H9 (cell line): Measurements from ENCODE around the gene PPM1H. TPM values are rescaled to one million over a fixed set of nuclear protein-coding genes. Genes with fewer than 3 reads are reported as not detected.

ENCODE experiments used
- DNase-seq: peaks from one replicate; pipeline ENCODE4 v3.0.0-alpha.2; 2017
- H2AFZ ChIP-seq: one replicate; pipeline ENCODE4 v1.6.1; 2013; ENCODE audit warnings: mild to moderate bottlenecking, low read length, control low read depth, moderate library complexity
- H2AK5ac ChIP-seq: 2 replicates; pipeline ENCODE4 v1.6.1; 2013; ENCODE audit warnings: low read length, control low read depth, mixed read lengths; ENCODE audit not compliant: insufficient read length
- H2BK120ac ChIP-seq: one replicate; pipeline ENCODE4 v1.6.1; 2013; ENCODE audit warnings: low read depth, mild to moderate bottlenecking, low read length, control low read depth, inconsistent platforms; ENCODE audit not compliant: poor library complexity, severe bottlenecking
- H2BK12ac ChIP-seq: 2 replicates; pipeline ENCODE4 v1.6.1; 2013; ENCODE audit warnings: low read length, control low read depth, mixed read lengths, low read depth; ENCODE audit not compliant: insufficient read length
- H2BK15ac ChIP-seq: 2 replicates; pipeline ENCODE4 v1.6.1; 2013; ENCODE audit warnings: low read depth, low read length, control low read depth
- H2BK20ac ChIP-seq: one replicate; pipeline ENCODE4 v1.6.1; 2013; ENCODE audit warnings: low read depth, mild to moderate bottlenecking, low read length, control low read depth, inconsistent platforms; ENCODE audit not compliant: poor library complexity, severe bottlenecking
- H2BK5ac ChIP-seq: 2 replicates; pipeline ENCODE4 v1.6.1; 2013; ENCODE audit warnings: low read length, control low read depth, mixed read lengths; ENCODE audit not compliant: insufficient read length
- H3K14ac ChIP-seq: 2 replicates; pipeline ENCODE4 v1.6.1; 2013; ENCODE audit warnings: low read length, control low read depth; ENCODE audit not compliant: insufficient read depth
- H3K18ac ChIP-seq: 2 replicates; pipeline ENCODE4 v1.6.1; 2013; ENCODE audit warnings: low read depth, mild to moderate bottlenecking, mixed read lengths, low read length, control low read depth; ENCODE audit not compliant: insufficient read length
- H3K23ac ChIP-seq: 2 replicates; pipeline ENCODE4 v1.6.1; 2013; ENCODE audit warnings: low read length, control low read depth, mixed read lengths, low read depth; ENCODE audit not compliant: insufficient read length
- H3K23me2 ChIP-seq: 2 replicates; pipeline ENCODE4 v1.6.1; 2013; ENCODE audit warnings: low read depth, mild to moderate bottlenecking, mixed read lengths, low read length, control low read depth; ENCODE audit not compliant: insufficient read length, poor library complexity, severe bottlenecking
- H3K27ac ChIP-seq: 2 replicates; pipeline ENCODE4 v1.5.1; 2013; ENCODE audit warnings: low read length, control low read depth, mixed read lengths, low read depth; ENCODE audit not compliant: insufficient read length
- H3K27me3 ChIP-seq: 2 replicates; pipeline ENCODE4 v1.6.1; 2013; ENCODE audit warnings: low read length, control low read depth, inconsistent platforms; ENCODE audit not compliant: insufficient read depth
- H3K4ac ChIP-seq: 2 replicates; pipeline ENCODE4 v1.6.1; 2013; ENCODE audit warnings: low read depth, mild to moderate bottlenecking, control low read depth, inconsistent platforms, low read length, moderate library complexity
- H3K4me1 ChIP-seq: 2 replicates; pipeline ENCODE4 v1.6.1; 2013; ENCODE audit warnings: low read length, control low read depth, inconsistent platforms; ENCODE audit not compliant: insufficient read depth
- H3K4me2 ChIP-seq: 2 replicates; pipeline ENCODE4 v1.6.1; 2013; ENCODE audit warnings: low read length, control low read depth, mixed read lengths; ENCODE audit not compliant: insufficient read length, insufficient read depth
- H3K56ac ChIP-seq: 2 replicates; pipeline ENCODE4 v1.6.1; 2013; ENCODE audit warnings: low read depth, mild to moderate bottlenecking, mixed read lengths, low read length, control low read depth; ENCODE audit not compliant: insufficient read length
- H3K79me1 ChIP-seq: 2 replicates; pipeline ENCODE4 v1.6.1; 2013; ENCODE audit warnings: low read depth, mild to moderate bottlenecking, moderate library complexity, low read length, control low read depth, inconsistent platforms; ENCODE audit not compliant: insufficient read depth, poor library complexity, severe bottlenecking
- H3K79me2 ChIP-seq: 2 replicates; pipeline ENCODE4 v1.6.1; 2013; ENCODE audit warnings: low read length, control low read depth, inconsistent platforms; ENCODE audit not compliant: insufficient read depth
- H3K9ac ChIP-seq: 2 replicates; pipeline ENCODE4 v1.6.1; 2013; ENCODE audit warnings: low read length, control low read depth, mixed read lengths; ENCODE audit not compliant: insufficient read length; ENCODE audit errors: extremely low read depth
- H3K9me3 ChIP-seq: one replicate; pipeline ENCODE4 v1.6.1; 2013; ENCODE audit warnings: low read depth, low read length, inconsistent platforms; ENCODE audit not compliant: control insufficient read depth
- H3T11ph ChIP-seq: one replicate; pipeline ENCODE4 v1.6.1; 2013; ENCODE audit warnings: mild to moderate bottlenecking, low read length, control low read depth, inconsistent platforms
- H4K20me1 ChIP-seq: one replicate; pipeline ENCODE4 v1.6.1; 2013; ENCODE audit not compliant: control insufficient read depth, insufficient read length, insufficient read depth
- H4K5ac ChIP-seq: 2 replicates; pipeline ENCODE4 v1.6.1; 2013; ENCODE audit warnings: low read depth, mild to moderate bottlenecking, mixed read lengths, low read length, control low read depth; ENCODE audit not compliant: insufficient read length
- H4K8ac ChIP-seq: replicated peaks from 2 replicates; pipeline ENCODE4 v1.6.1; 2013; ENCODE audit warnings: low read length, control low read depth, mixed read lengths, low read depth; ENCODE audit not compliant: insufficient read length
- H4K91ac ChIP-seq: 2 replicates; pipeline ENCODE4 v1.6.1; 2013; ENCODE audit warnings: low read depth, mild to moderate bottlenecking, moderate library complexity, mixed read lengths, low read length, control low read depth; ENCODE audit not compliant: insufficient read length
- H3K27ac Mint-ChIP-seq, 3 experiments: 2 replicates in 2 of 3; 3 replicates in 1 of 3; pipeline ENCODE4 v1.8.0; 2020 to 2021; ENCODE audit warnings: mixed read lengths in 3 of 3, mild to moderate bottlenecking in 1 of 3, moderate library complexity in 1 of 3
- H3K27me3 Mint-ChIP-seq: 2 replicates; pipeline ENCODE4 v1.8.0; 2021; ENCODE audit warnings: low read depth, mild to moderate bottlenecking, moderate library complexity, mixed read lengths
- H3K36me3 Mint-ChIP-seq, 3 experiments: 2 replicates in 2 of 3; 3 replicates in 1 of 3; pipeline ENCODE4 v1.8.0; 2020 to 2021; ENCODE audit warnings: low read depth in 3 of 3, mixed read lengths in 3 of 3; ENCODE audit not compliant: insufficient read depth in 1 of 3
- H3K4me1 Mint-ChIP-seq, 2 experiments: 2 replicates each; pipeline ENCODE4 v1.8.0; 2020; ENCODE audit warnings: mixed read lengths in 2 of 2
- H3K4me3 Mint-ChIP-seq, 2 experiments: 2 replicates in 1 of 2; 3 replicates in 1 of 2; pipeline ENCODE4 v1.8.0; 2020 to 2021; ENCODE audit warnings: mild to moderate bottlenecking in 2 of 2, mixed read lengths in 2 of 2, moderate library complexity in 1 of 2
- H3K9me3 Mint-ChIP-seq, 2 experiments: 2 replicates in 1 of 2; 3 replicates in 1 of 2; pipeline ENCODE4 v1.8.0; 2020; ENCODE audit warnings: mild to moderate bottlenecking in 2 of 2, mixed read lengths in 2 of 2, moderate library complexity in 1 of 2
- CTCF ChIP-seq: fragments of 200-600 bp; sonication (generic); conservative IDR thresholded peaks from 3 replicates; pipeline ENCODE4 v1.8.0; 2021; ENCODE audit warnings: antibody characterized with exemption, mild to moderate bottlenecking
- WGBS: extraction: QIAGEN DNeasy Blood & Tissue Kit; methylation state at CpG from one replicate; pipeline ENCODE4 v1.1.7; 2013; ENCODE audit warnings: missing lambda C conversion rate, low lambda C conversion rate, mixed read lengths; ENCODE audit not compliant: insufficient read length; ENCODE audit errors: extremely low coverage; 5-methylcytosine and 5-hydroxymethylcytosine counted together
- total RNA-seq: library from RNA; stranded (reverse); gene quantifications from 2 replicates; pipeline ENCODE4 v1.2.1, GENCODE V29; 2021

PPM1H gene
- total RNA-seq, 1 experiment from 2014 or later = 22.1 TPM

GRCh38 chr12:62848418-62848817 lies 86.5 kb downstream of the PPM1H start:
- Histone ChIP-seq H2AFZ (no peak overlapping the region), H2BK15ac (no peak overlapping the region), H3K79me1 (peaks cover 2% of the 10 kb centered on the region), H3K9ac (no peak overlapping the region), H4K91ac (no peak overlapping the region), H3K14ac (no peak overlapping the region), H3K56ac (no peak overlapping the region), H3K4me2 (no peak overlapping the region), H4K5ac (no peak overlapping the region), H4K8ac (no peak overlapping the region), H3K27ac (no peak overlapping the region), H3T11ph (no peak overlapping the region), H3K4me1 (peaks cover 6% of the 10 kb centered on the region; the same call in 1 of the 2 replicates), H2BK120ac (no peak overlapping the region), H3K23me2 (no peaks in the 10 kb centered on the region), H3K9me3 (no peaks in the 10 kb centered on the region), H2BK20ac (no peak overlapping the region), H3K4ac (no peak overlapping the region), H3K79me2 (peaks cover 2% of the 10 kb centered on the region; the same call in 1 of the 2 replicates), H3K23ac (no peak overlapping the region), H3K27me3 (no peaks in the 10 kb centered on the region), H2AK5ac (no peak overlapping the region), H3K18ac (no peak overlapping the region), H2BK5ac (no peak overlapping the region), H4K20me1 (no peaks in the 10 kb centered on the region), H2BK12ac (no peak overlapping the region)
- no peak overlapping the region for H3K4me3 Mint-ChIP-seq
- peak overlapping the region in 1 of 3 experiments; percentile 59; a peak in 1 of 7 replicates for H3K27ac Mint-ChIP-seq
- H3K9me3 Mint-ChIP-seq = no peaks in the 10 kb centered on the region
- no peak for DNase-seq
- H3K27me3 Mint-ChIP-seq = no peaks in the 10 kb centered on the region
- TF ChIP-seq CTCF = no peak
- H3K4me1 Mint-ChIP-seq = peaks cover 32 to 36% of the 10 kb centered on the region in 2 experiments
- H3K36me3 Mint-ChIP-seq = peaks cover 0 to 4% (median 2%) of the 10 kb centered on the region in 3 experiments; a peak in 1 of 7 replicates
- WGBS = no CpG with 5 or more reads among the region's 2 CpGs
